Head of caudate nucleus (tissue), 42 donors: ENCODE data around the gene UBE2H.
"Not testable (repeated sequence)": the region's sequence is repeated elsewhere in the genome, so short reads cannot be mapped to it uniquely, and the experiment has no call there.

ENCODE experiments used
- DNase-seq, 42 donors: peaks; one replicate each; pipeline versions ENCODE4 v3.0.0 to v3.0.0-alpha.2; 2020 to 2021; ENCODE audit warnings: mixed read lengths in 7 of 42
- intact Hi-C: fragments of 100-400 bp; cut with DNase I; formaldehyde crosslinking; loops from one replicate; pipeline ENCODE4 v1.15.0; 2022

UBE2H gene

DNA sequence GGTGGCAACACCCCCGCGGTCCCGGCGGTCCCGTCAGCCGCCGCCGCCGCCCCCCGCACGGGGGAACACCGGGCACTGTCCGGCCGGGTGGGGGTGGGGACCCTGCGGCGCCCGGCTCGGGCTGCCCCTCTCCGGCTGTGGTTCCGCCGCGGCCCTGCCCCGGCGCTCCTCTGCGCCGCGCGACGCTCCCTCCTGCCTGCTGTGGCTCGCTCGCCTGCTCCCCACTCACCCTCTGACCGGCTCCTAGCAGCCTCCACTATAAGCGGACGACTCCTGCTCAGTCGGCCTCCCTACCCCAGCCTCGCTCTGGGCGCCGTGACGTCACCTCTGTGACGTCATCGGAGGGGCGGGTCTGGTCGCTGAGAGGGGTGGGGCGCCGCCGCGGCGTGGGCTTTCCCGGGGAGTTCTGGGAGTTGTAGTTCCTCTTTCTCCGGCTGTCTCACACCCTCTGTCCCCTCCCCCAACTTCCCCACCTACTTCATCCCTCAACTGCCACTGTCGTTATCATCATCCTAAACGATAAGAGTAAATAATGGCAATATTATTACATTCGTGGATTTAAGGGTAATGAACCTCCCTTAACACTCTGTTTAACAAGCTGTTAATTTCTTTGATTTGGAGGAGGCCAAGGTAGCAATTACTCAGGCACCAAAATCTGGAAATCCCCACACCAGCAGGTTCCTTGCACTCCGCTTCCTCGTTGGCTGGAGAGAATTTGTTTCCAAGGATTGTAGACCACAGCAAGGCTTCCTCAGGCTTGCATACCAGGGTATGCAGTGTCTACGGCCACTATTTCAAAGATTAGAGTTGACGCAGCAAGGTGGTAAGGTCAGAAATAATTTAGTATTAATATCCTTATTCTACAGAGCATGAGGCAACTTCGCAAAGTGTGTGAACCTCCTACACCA lies at the start of gene UBE2H:
Gene UBE2H (minus strand): TSS at position 308 of the 908 bp plus-strand sequence. CDS start 405 bp downstream, outside the sequence.
- intact Hi-C loops: loop anchor here (5.0 kb wide), 2 partner anchors 126 to 341 kb away; partner anchors contain the start of gene NRF1
- DNase-seq: peak; percentile 87 to 98 (median 96)

DNA sequence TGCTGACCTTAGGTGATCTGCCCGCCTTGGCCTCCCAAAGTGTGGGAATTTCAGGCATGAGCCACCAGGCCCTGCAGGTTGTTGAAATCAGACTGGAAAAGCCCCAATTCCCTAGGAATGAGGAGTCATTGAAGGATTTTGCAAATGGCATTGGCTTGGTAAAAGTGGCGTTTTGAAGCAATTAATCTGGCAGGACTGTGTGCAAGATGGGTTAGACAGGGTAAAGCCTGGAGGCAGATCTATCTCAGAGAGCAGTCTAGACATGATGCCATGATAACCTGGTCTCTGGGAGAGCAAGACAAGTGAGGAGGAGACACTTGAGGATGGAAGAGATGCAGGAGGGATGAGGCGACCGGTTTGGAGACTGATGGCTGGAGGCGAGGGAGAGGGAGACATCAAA lies 45.7 kb upstream of the UBE2H start:
- intact Hi-C loops: no loop called here
- DNase-seq: no peak

DNA sequence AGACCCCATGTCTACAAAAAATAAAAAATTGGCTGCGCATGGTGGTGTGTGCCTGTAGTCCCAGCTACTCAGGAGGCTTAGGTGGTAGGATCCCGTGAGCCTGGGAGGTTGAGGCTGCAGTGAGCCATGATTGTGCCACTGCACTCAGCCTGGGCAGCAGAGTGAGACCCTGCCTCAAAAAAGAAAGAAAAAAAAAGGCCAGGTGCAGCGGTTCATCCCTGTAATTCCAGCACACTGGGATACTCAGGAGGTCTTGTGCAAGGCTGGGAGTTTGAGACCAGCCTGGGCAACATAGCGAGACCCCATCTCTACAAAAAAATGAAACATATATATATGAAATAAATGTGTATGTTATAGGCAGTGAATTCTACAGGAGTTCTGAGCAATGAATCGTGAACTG lies 44.5 kb upstream of the UBE2H start:
- intact Hi-C loops: no loop called here
- no peak for DNase-seq

GRCh38 chr7:129993275-129993674 lies 40.5 kb upstream of the UBE2H start:
- intact Hi-C loops: no loop called here
- no peak for DNase-seq

GRCh38 chr7:129990403-129991192 lies 37.8 kb upstream of the UBE2H start:
- DNase-seq: peak in 2 of 42 donors; percentile 3 to 4

GRCh38 chr7:129989466-129989865 lies 36.7 kb upstream of the UBE2H start:
- intact Hi-C loops: no loop called here
- no peak for DNase-seq

More at GRCh38 chr7:129990403-129991192, 37.8 kb upstream of the UBE2H start:
- intact Hi-C loops: no loop called here

GRCh38 chr7:129986600-129986999 lies 33.8 kb upstream of the UBE2H start:
- intact Hi-C loops: no loop called here

DNA sequence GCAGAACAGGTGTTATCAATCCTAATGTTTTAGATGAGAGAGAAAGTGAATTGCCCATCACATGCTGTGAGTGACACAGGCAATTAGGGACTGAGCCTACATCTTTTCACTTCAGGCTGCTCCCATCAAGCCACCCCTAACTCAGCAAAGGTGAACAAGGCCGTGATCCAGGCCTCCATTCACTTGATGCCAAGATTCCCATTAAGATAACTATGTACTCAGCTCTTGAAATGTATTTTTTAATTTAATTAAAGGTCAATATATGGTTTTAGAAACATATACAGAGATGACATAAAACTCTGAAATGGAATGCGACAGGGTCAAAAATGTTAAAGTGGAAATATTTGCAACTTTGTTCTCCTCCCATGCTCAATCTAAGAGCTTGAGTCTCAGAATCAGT lies 27.9 kb upstream of the UBE2H start:
- no peak for DNase-seq
- intact Hi-C loops: no loop called here

More at GRCh38 chr7:129986600-129986999, 33.8 kb upstream of the UBE2H start:
- DNase-seq: no peak

- DNase-seq: no peak
Measured at GRCh38 chr7:129975309-129975708, 22.5 kb upstream of the UBE2H start.

DNA sequence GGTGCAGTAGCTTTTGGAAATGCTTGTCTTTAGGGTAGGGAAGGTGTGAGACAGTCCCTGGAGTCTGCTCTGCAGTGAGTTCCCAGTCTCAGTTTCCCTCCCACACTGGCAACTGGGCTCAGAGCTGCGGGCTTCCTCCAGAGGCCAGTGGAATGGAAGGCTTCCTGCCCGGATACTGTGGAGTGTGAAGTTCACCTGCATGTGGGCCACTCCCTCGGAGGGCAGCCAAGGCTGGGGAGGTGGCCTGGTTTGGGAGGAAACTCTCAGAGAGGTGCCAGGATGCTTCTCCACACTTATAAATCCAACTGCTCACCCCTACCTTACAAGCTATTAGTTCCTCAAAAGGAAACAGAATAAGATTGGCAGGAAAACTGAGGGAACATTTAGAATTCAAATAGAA lies 18.1 kb upstream of the UBE2H start:
- intact Hi-C loops: no loop called here
- no peak for DNase-seq

More at GRCh38 chr7:129975309-129975708, 22.5 kb upstream of the UBE2H start:
- intact Hi-C loops: no loop called here

GRCh38 chr7:129969881-129970446 lies 17.2 kb upstream of the UBE2H start:
- DNase-seq: no peak
- intact Hi-C loops: no loop called here

- intact Hi-C loops: no loop called here
- no peak for DNase-seq
Measured at GRCh38 chr7:129968592-129969383, 16.0 kb upstream of the UBE2H start.

GRCh38 chr7:129960204-129960475 lies 7.4 kb upstream of the UBE2H start:
- not testable (repeated sequence) for DNase-seq

GRCh38 chr7:129959471-129960203 lies 6.9 kb upstream of the UBE2H start:
- intact Hi-C loops: no loop called here
- DNase-seq: no peak

More at GRCh38 chr7:129960204-129960475, 7.4 kb upstream of the UBE2H start:
- intact Hi-C loops: not testable (repeated sequence)

GRCh38 chr7:129958643-129959470 lies 6.1 kb upstream of the UBE2H start:
- intact Hi-C loops: no loop called here
- no peak for DNase-seq

- intact Hi-C loops: no loop called here
Measured at GRCh38 chr7:129955993-129956543, 3.3 kb upstream of the UBE2H start.

GRCh38 chr7:129952086-129952652 lies 591 bp downstream of the UBE2H start:
- DNase-seq: peak in 41 of 42 donors; percentile 31 to 76 (median 53)
- intact Hi-C loops: loop anchor here (5.0 kb wide), 2 partner anchors 125 to 340 kb away; partner anchors contain the start of gene NRF1

More at GRCh38 chr7:129955993-129956543, 3.3 kb upstream of the UBE2H start:
- no peak for DNase-seq
